Panc1 (cell line): Measurements from ENCODE around the gene CLTB. TPM values are rescaled to one million over a fixed set of nuclear protein-coding genes. Genes with fewer than 3 reads are reported as not detected.

Experiments
- ATAC-seq: fragments of 200-7000 bp; cut with Tn5 transposase; 2 replicates; pipeline ENCODE4 v1.9.1; 2020; ENCODE audit warnings: mild to moderate bottlenecking, moderate library complexity
- BruUV-seq: library from RNA; stranded (reverse); fragments of 400-500 nt; replicated peaks from 2 replicates; lab custom pipeline; 2021; lab: Mats Ljungman, UMichigan
- CTCF ChIA-PET: fragments of 300-600 bp; sonication (Branson Sonifier 250); formaldehyde crosslinking; loops from one replicate; lab custom pipeline; 2022; ENCODE audit warnings: antibody characterized with exemption; lab: Charles Lee
- POLR2A ChIA-PET: fragments of 300-600 bp; sonication (Branson Sonifier 250); formaldehyde crosslinking; loops from one replicate; lab custom pipeline; 2022; ENCODE audit warnings: antibody characterized with exemption; lab: Charles Lee
- DNase-seq: peaks from one replicate; pipeline ENCODE4 v3.0.0-alpha.2; 2010; ENCODE audit warnings: low read depth, low spot score
- H3K27ac ChIP-seq: 2 replicates; pipeline ENCODE4 v1.5.1; 2011; ENCODE audit warnings: mild to moderate bottlenecking, low read length, inconsistent platforms
- H3K27me3 ChIP-seq: fragments of 200-500 bp; sonication (Bioruptor generic); 2 replicates; pipeline ENCODE4 v1.6.0; 2014; ENCODE audit warnings: low read length, inconsistent platforms; ENCODE audit not compliant: control insufficient read depth, insufficient read depth
- H3K36me3 ChIP-seq: fragments of 200-500 bp; sonication (Bioruptor generic); 2 replicates; pipeline ENCODE4 v1.5.1; 2014; ENCODE audit warnings: inconsistent platforms, mild to moderate bottlenecking, low read length, moderate library complexity; ENCODE audit not compliant: control insufficient read depth, insufficient read depth
- H3K4me1 ChIP-seq: 2 replicates; pipeline ENCODE4 v1.5.1; 2011; ENCODE audit warnings: inconsistent platforms, mild to moderate bottlenecking, low read length, moderate library complexity; ENCODE audit not compliant: control insufficient read depth, insufficient read depth
- H3K4me3 ChIP-seq, 2 experiments: 2 replicates each; pipeline ENCODE4 v1.5.1; 2011 to 2012; ENCODE audit warnings: low read depth in 2 of 2, low read length in 2 of 2, mild to moderate bottlenecking in 2 of 2, inconsistent platforms in 1 of 2, moderate library complexity in 1 of 2
- H3K9me3 ChIP-seq: fragments of 200-500 bp; sonication (Bioruptor generic); 2 replicates; pipeline ENCODE4 v1.5.1; 2014; ENCODE audit warnings: low read depth, mild to moderate bottlenecking, inconsistent platforms, low read length, moderate library complexity; ENCODE audit not compliant: control insufficient read depth, insufficient read depth
- CTCF ChIP-seq: fragments of 450-650 bp; IDR thresholded peaks from 2 replicates; pipeline ENCODE4 v1.5.1; 2017; ENCODE audit warnings: mild to moderate bottlenecking
- POLR2AphosphoS5 ChIP-seq: IDR thresholded peaks from 2 replicates; pipeline ENCODE4 v1.6.1; 2012; ENCODE audit warnings: mild to moderate bottlenecking, low read depth, low read length, moderate library complexity
- REST ChIP-seq, 2 experiments: IDR thresholded peaks; 2 replicates each; pipeline ENCODE4 v1.6.1; 2011 to 2012; ENCODE audit warnings: low read depth in 2 of 2, control low read depth in 1 of 2, low read length in 1 of 2, mild to moderate bottlenecking in 1 of 2, moderate library complexity in 1 of 2; ENCODE audit not compliant: insufficient read depth in 1 of 2
- SIN3A ChIP-seq: IDR thresholded peaks from 2 replicates; pipeline ENCODE4 v1.6.1; 2012; ENCODE audit warnings: low read depth, mild to moderate bottlenecking, low read length, moderate library complexity, borderline replicate concordance; ENCODE audit not compliant: insufficient read depth
- TCF7L2 ChIP-seq: IDR thresholded peaks from 2 replicates; pipeline ENCODE4 v1.6.1; 2011; ENCODE audit warnings: mild to moderate bottlenecking, low read depth, low read length, inconsistent platforms
- in situ Hi-C: cut with HindIII; loops from 2 replicates; pipeline ENCODE4 v1.10.0; 2016; ENCODE audit warnings: low sequenced_read_pairs, low pct_unique_long_range_greater_than_20kb
- intact Hi-C: fragments of 100-400 bp; cut with micrococcal nuclease; formaldehyde crosslinking; loops from one replicate; pipeline ENCODE4 v1.10.0; 2022; ENCODE audit not compliant: unreplicated experiment
- total RNA-seq: library from RNA; stranded (reverse); gene quantifications from one replicate; pipeline ENCODE4 v1.2.1, GENCODE V29; 2021; ENCODE audit not compliant: unreplicated experiment

CLTB gene
- total RNA-seq, 1 experiment from 2014 or later = 124 TPM

- DNase-seq (no peak), ATAC-seq (no peak)
- in situ Hi-C loops = no loop called here
- ChIA-PET CTCF (no interaction called here), POLR2A (no interaction called here)
- Histone ChIP-seq H3K27me3 (no peaks in the 10 kb centered on the region), H3K36me3 (peaks cover 32% of the 10 kb centered on the region), H3K4me3 (no peak overlapping the region), H3K9me3 (no peaks in the 10 kb centered on the region), H3K27ac (no peak overlapping the region), H3K4me1 (peaks cover 15% of the 10 kb centered on the region)
- TF ChIP-seq REST (IDR thresholded peaks at IDR 0.05; ENCODE audit: insufficient read depth in 1 of 2, low read depth in 2 of 2, low read length in 1 of 2) (no peak), SIN3A (no peak), POLR2AphosphoS5 (no peak), TCF7L2 (no peak), CTCF (no peak)
- no TSS peak for BruUV-seq
- intact Hi-C loops = no loop called here
Measured at GRCh38 chr5:176383248-176383905, 33.0 kb downstream of the CLTB start.

GRCh38 chr5:176382721-176383120 lies 33.6 kb downstream of the CLTB start:
- H3K27ac ChIP-seq = no peak overlapping the region
- POLR2A ChIA-PET = interaction anchor here (0.5 kb wide), 1 partner anchor 76 kb away, joined by 7 read pairs; no protein-coding TSS in a partner anchor
- ATAC-seq (0 out of 2 replicates have a peak, but pooled peaks have one; percentile 4), DNase-seq (no peak)
- H3K27me3 ChIP-seq = no peaks in the 10 kb centered on the region
- TF ChIP-seq TCF7L2 = no peak
- TF ChIP-seq POLR2AphosphoS5 = no peak
- no peak for TF ChIP-seq CTCF
- TF ChIP-seq SIN3A = no peak
- TF ChIP-seq REST (IDR thresholded peaks at IDR 0.05; ENCODE audit: insufficient read depth in 1 of 2, low read depth in 2 of 2, low read length in 1 of 2) = no peak
- CTCF ChIA-PET = no interaction called here
- no peaks in the 10 kb centered on the region for H3K9me3 ChIP-seq
- peaks cover 31% of the 10 kb centered on the region for H3K36me3 ChIP-seq
- in situ Hi-C loops = no loop called here
- intact Hi-C loops = no loop called here
- H3K4me3 ChIP-seq = no peak overlapping the region
- no TSS peak for BruUV-seq
- peaks cover 15% of the 10 kb centered on the region for H3K4me1 ChIP-seq
